ENCODE results near the gene ARMCX6. TPM values are rescaled to one million over a fixed set of nuclear protein-coding genes. Genes with fewer than 3 reads are reported as not detected.

The ARMCX6 gene
- 23.4 and 44.4 TPM in 2 replicates for total RNA-seq

GRCh38 chrX:101617211-101618191 is at the start of gene ARMCX6:
ARMCX6 (minus strand) TSS chrX:101618000; CDS start chrX:101616620, 1,380 bp downstream.

GRCh38 chrX:101659601-101660063 is 41.8 kb upstream of the ARMCX6 start, which contains the start of gene ARMCX2:
ARMCX2 (minus strand) TSS chrX:101659850; CDS start chrX:101657588, 2,262 bp downstream.

Small RNA genes lying within 50 kb of the gene (small RNA-seq; reads per million reads assigned to genes)
- gene RNU6-30P = 0.72 reads per million, percentile 43 among the genes with 10 or more reads in this experiment

Other genes starting within 250 kb of the ARMCX6 start
- not detected in 2 replicates for gene BTK, start 231.8 kb downstream of the ARMCX6 start, total RNA-seq
- gene RPL36A, start 227.0 kb downstream of the ARMCX6 start, total RNA-seq = 158 and 599 TPM in 2 replicates
- gene GLA, start 210.1 kb downstream of the ARMCX6 start, total RNA-seq = 25.5 and 29.6 TPM in 2 replicates
- gene HNRNPH2, start 209.8 kb downstream of the ARMCX6 start, total RNA-seq = 56.8 and 66.7 TPM in 2 replicates
- gene ARMCX4, start 132.5 kb downstream of the ARMCX6 start, total RNA-seq = 5.2 and 7.1 TPM in 2 replicates
- 56.1 and 101 TPM in 2 replicates for gene ARMCX1, start 67.5 kb downstream of the ARMCX6 start, total RNA-seq
- 55.4 and 65.2 TPM in 2 replicates for gene ARMCX3, start 5.2 kb upstream of the ARMCX6 start, total RNA-seq
- gene ARMCX2, start 41.9 kb upstream of the ARMCX6 start, total RNA-seq = 69.5 and 75.6 TPM in 2 replicates